IMR-90 (cell line): Measurements from ENCODE around the gene ITLN2. TPM values are rescaled to one million over a fixed set of nuclear protein-coding genes. Genes with fewer than 3 reads are reported as not detected.

Experiments used
- ATAC-seq: fragments of 200-7000 bp; cut with Tn5 transposase; 2 replicates; pipeline ENCODE4 v1.9.1; 2020; ENCODE audit warnings: low read depth, mild to moderate bottlenecking, moderate library complexity
- BruUV-seq: library from RNA; stranded (reverse); fragments of 400-500 nt; replicated peaks from 2 replicates; lab custom pipeline; 2021; lab: Mats Ljungman, UMichigan
- CTCF ChIA-PET: fragments of 300-600 bp; formaldehyde crosslinking; extraction: SDS; loops from one replicate; lab custom pipeline; 2021; ENCODE audit warnings: antibody characterized with exemption; lab: Yijun Ruan, JAX
- POLR2A ChIA-PET: fragments of 300-600 bp; sonication (Branson Sonifier 250); formaldehyde crosslinking; loops from one replicate; lab custom pipeline; 2022; ENCODE audit warnings: antibody characterized with exemption; ENCODE audit not compliant: unreplicated experiment; lab: Charles Lee
- DNase-seq: peaks from one replicate; pipeline ENCODE4 v3.0.0; 2013
- H2AFZ ChIP-seq: replicated peaks from 2 replicates; pipeline ENCODE3; 2013; ENCODE audit warnings: low read length, mild to moderate bottlenecking; ENCODE audit not compliant: poor library complexity
- H2AK5ac ChIP-seq: 2 replicates; pipeline ENCODE4 v1.6.1; 2013; ENCODE audit warnings: low read depth, low read length, inconsistent platforms
- H2AK9ac ChIP-seq: replicated peaks from 2 replicates; pipeline ENCODE3; 2013; ENCODE audit warnings: mild to moderate bottlenecking, low read depth, low read length, moderate library complexity; ENCODE audit not compliant: poor library complexity
- H2BK120ac ChIP-seq: 2 replicates; pipeline ENCODE4 v1.6.1; 2013; ENCODE audit warnings: low read depth, low read length, inconsistent platforms
- H2BK15ac ChIP-seq: 3 replicates; pipeline ENCODE4 v1.6.1; 2013; ENCODE audit warnings: low read depth, low read length, inconsistent platforms
- H2BK20ac ChIP-seq: 2 replicates; pipeline ENCODE4 v1.6.1; 2013; ENCODE audit warnings: low read depth, mild to moderate bottlenecking, inconsistent platforms, low read length, moderate library complexity
- H2BK5ac ChIP-seq: 2 replicates; pipeline ENCODE4 v1.6.1; 2013; ENCODE audit warnings: mild to moderate bottlenecking, low read depth, low read length, inconsistent platforms; ENCODE audit not compliant: poor library complexity, severe bottlenecking
- H3K14ac ChIP-seq: replicated peaks from 2 replicates; pipeline ENCODE4 v1.6.1; 2013; ENCODE audit warnings: low read depth, low read length, inconsistent platforms
- H3K18ac ChIP-seq: 2 replicates; pipeline ENCODE4 v1.6.1; 2013; ENCODE audit warnings: low read depth, low read length, control low read depth
- H3K23ac ChIP-seq: 2 replicates; pipeline ENCODE4 v1.6.1; 2013; ENCODE audit warnings: low read depth, low read length, inconsistent platforms
- H3K27ac ChIP-seq: 2 replicates; pipeline ENCODE4 v1.5.1; 2013; ENCODE audit warnings: mild to moderate bottlenecking, control low read depth, low read length; ENCODE audit not compliant: insufficient read depth
- H3K27me3 ChIP-seq: 2 replicates; pipeline ENCODE4 v1.6.1; 2013; ENCODE audit warnings: low read length; ENCODE audit not compliant: control insufficient read depth, insufficient read depth
- H3K36me3 ChIP-seq: 2 replicates; pipeline ENCODE4 v1.6.1; 2013; ENCODE audit warnings: low read length, mixed read lengths; ENCODE audit not compliant: control insufficient read depth, insufficient read depth
- H3K4ac ChIP-seq: 2 replicates; pipeline ENCODE4 v1.6.1; 2013; ENCODE audit warnings: low read depth, low read length, inconsistent platforms
- H3K4me1 ChIP-seq: 2 replicates; pipeline ENCODE4 v1.6.1; 2013; ENCODE audit warnings: low read length, mixed read lengths; ENCODE audit not compliant: control insufficient read depth, insufficient read depth
- H3K4me2 ChIP-seq: 2 replicates; pipeline ENCODE4 v1.6.1; 2013; ENCODE audit warnings: low read depth, mild to moderate bottlenecking, control low read depth, low read length, moderate library complexity
- H3K4me3 ChIP-seq: 2 replicates; pipeline ENCODE4 v1.5.1; 2013; ENCODE audit warnings: low read depth, mild to moderate bottlenecking, control low read depth, low read length, moderate library complexity; ENCODE audit not compliant: insufficient read depth
- H3K56ac ChIP-seq: 2 replicates; pipeline ENCODE4 v1.6.1; 2013; ENCODE audit warnings: low read length, inconsistent platforms; ENCODE audit not compliant: insufficient read depth; ENCODE audit errors: extremely low read depth
- H3K79me1 ChIP-seq, 2 experiments: 2 replicates each; pipeline ENCODE4 v1.6.1; 2013; ENCODE audit warnings: low read length in 2 of 2, inconsistent platforms in 1 of 2, low read depth in 1 of 2
- H3K9ac ChIP-seq: 2 replicates; pipeline ENCODE4 v1.6.1; 2013; ENCODE audit warnings: low read depth, low read length, control low read depth
- H3K9me1 ChIP-seq: 2 replicates; pipeline ENCODE4 v1.6.1; 2013; ENCODE audit warnings: low read length, inconsistent platforms; ENCODE audit not compliant: insufficient read depth
- H3K9me3 ChIP-seq: 2 replicates; pipeline ENCODE4 v1.6.1; 2013; ENCODE audit warnings: low read length; ENCODE audit not compliant: control insufficient read depth, insufficient read depth
- H4K20me1 ChIP-seq: 2 replicates; pipeline ENCODE4 v1.6.1; 2013; ENCODE audit warnings: low read length, inconsistent platforms; ENCODE audit not compliant: insufficient read depth
- H4K5ac ChIP-seq: 2 replicates; pipeline ENCODE4 v1.6.1; 2013; ENCODE audit warnings: mild to moderate bottlenecking, low read depth, low read length, control low read depth
- H4K8ac ChIP-seq, 2 experiments: 2 replicates each; pipeline ENCODE4 v1.6.1; 2013; ENCODE audit warnings: low read depth in 2 of 2, low read length in 2 of 2, control low read depth in 1 of 2, inconsistent platforms in 1 of 2
- H4K91ac ChIP-seq: 2 replicates; pipeline ENCODE4 v1.6.1; 2013; ENCODE audit warnings: low read depth, low read length, inconsistent platforms; ENCODE audit not compliant: insufficient read depth
- BHLHE40 ChIP-seq: fragments of 150-350 bp; IDR thresholded peaks from 2 replicates; pipeline ENCODE4 v1.6.1; 2016; ENCODE audit warnings: mild to moderate bottlenecking, low read depth, low read length
- CEBPB ChIP-seq: IDR thresholded peaks from 2 replicates; pipeline ENCODE4 v1.6.1; 2012; ENCODE audit warnings: low read depth, low read length, improper control_type of control experiment
- CHD1 ChIP-seq: IDR thresholded peaks from 2 replicates; pipeline ENCODE4 v1.6.1; 2012; ENCODE audit warnings: low read depth, low read length, improper control_type of control experiment
- FOS ChIP-seq: fragments of 150-350 bp; IDR thresholded peaks from 2 replicates; pipeline ENCODE4 v1.6.1; 2016; ENCODE audit warnings: low read depth, low read length
- MAFK ChIP-seq: IDR thresholded peaks from 2 replicates; pipeline ENCODE4 v1.6.1; 2012; ENCODE audit warnings: low read depth, low read length, improper control_type of control experiment
- MXI1 ChIP-seq: IDR thresholded peaks from 2 replicates; pipeline ENCODE4 v1.6.1; 2012; ENCODE audit warnings: low read depth, mild to moderate bottlenecking, low read length, moderate library complexity, borderline replicate concordance
- NFE2L2 ChIP-seq: fragments of 150-350 bp; IDR thresholded peaks from 2 replicates; pipeline ENCODE4 v1.6.1; 2016; ENCODE audit warnings: low read depth, mild to moderate bottlenecking, low read length
- RAD21 ChIP-seq: IDR thresholded peaks from 2 replicates; pipeline ENCODE4 v1.6.1; 2012; ENCODE audit warnings: low read length, improper control_type of control experiment
- RCOR1 ChIP-seq: IDR thresholded peaks from 2 replicates; pipeline ENCODE4 v1.6.1; 2012; ENCODE audit warnings: mild to moderate bottlenecking, low read length, improper control_type of control experiment; ENCODE audit not compliant: insufficient replicate concordance
- WGBS, 2 experiments: methylation state at CpG; one replicate each; pipeline versions ENCODE4 v1.1.5 to v1.1.7; 2013; ENCODE audit warnings: missing lambda C conversion rate in 2 of 2; ENCODE audit not compliant: insufficient read length in 1 of 2; ENCODE audit errors: extremely low coverage in 2 of 2; 5-methylcytosine and 5-hydroxymethylcytosine counted together
- dilution Hi-C: fragments of 300-500 bp; cut with HindIII; formaldehyde crosslinking; loops from one replicate; pipeline ENCODE4 v1.14.3; 2018; ENCODE audit warnings: low sequenced_read_pairs; ENCODE audit not compliant: unreplicated experiment
- in situ Hi-C: fragments of 300-500 bp; cut with MboI; formaldehyde crosslinking; loops from 3 replicates; pipeline ENCODE4 v1.14.3; 2019; ENCODE audit warnings: low sequenced_read_pairs, inconsistent platforms, mixed read lengths
- intact Hi-C: fragments of 100-400 bp; cut with micrococcal nuclease; formaldehyde crosslinking; loops from 2 replicates; pipeline ENCODE4 v1.10.0; 2022
- polyA plus RNA-seq, 3 experiments: library from polyadenylated mRNA; depleted of rRNA; stranded (reverse); fragments of >200 nt; gene quantifications; 2 replicates each; pipeline ENCODE4 v1.2.3, GENCODE V29; 2012; ENCODE audit warnings: low replicate concordance in 1 of 3
- total RNA-seq: library from RNA; depleted of rRNA; stranded (reverse); fragments of >200 nt; gene quantifications from 2 replicates; pipeline ENCODE4 v1.2.3, GENCODE V29; 2012
- TF ChIP-seq, protein P1 (sequence below): fragments of 150-350 bp; IDR thresholded peaks from 2 replicates; pipeline ENCODE4 v1.6.1; 2016; ENCODE audit warnings: low read depth, mild to moderate bottlenecking, low read length, moderate library complexity, borderline replicate concordance
- TF ChIP-seq, protein P2 (sequence below): fragments of 150-350 bp; IDR thresholded peaks from 2 replicates; pipeline ENCODE4 v1.6.1; 2017; ENCODE audit warnings: mild to moderate bottlenecking, antibody characterized with exemption, low read length, low read depth

ITLN2 gene
- total and polyA plus RNA-seq, 2 of the 4 experiments (the other 2 are of a cell fraction): not detected

DNA sequence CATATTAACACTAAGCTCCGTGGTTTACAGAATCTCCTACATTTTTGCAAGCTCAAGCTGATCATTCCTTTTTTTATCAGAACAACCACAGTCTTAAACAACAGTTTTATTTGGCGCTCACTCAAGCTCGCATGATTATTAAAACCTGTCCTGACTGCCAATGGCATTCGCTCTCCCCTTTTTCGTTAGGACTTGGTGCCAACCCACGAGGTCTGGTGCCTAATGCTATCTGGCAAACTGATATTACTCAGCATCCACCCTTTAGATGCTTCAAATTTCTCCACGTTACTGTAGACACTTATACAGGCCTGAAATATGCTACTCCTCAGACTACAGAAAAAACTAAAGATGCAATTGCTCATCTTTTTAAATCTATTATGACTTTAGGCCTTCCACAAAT, 46.6 kb downstream of the ITLN2 start:
- H3K9me3 ChIP-seq: no peaks in the 10 kb centered on the region
- no peak overlapping the region for H2BK20ac ChIP-seq
- H3K79me1 ChIP-seq: no peaks in the 10 kb centered on the region
- H3K18ac ChIP-seq: no peak overlapping the region
- H3K14ac ChIP-seq: no peak overlapping the region
- no peaks in the 10 kb centered on the region for H3K4me1 ChIP-seq
- ChIA-PET POLR2A (no interaction called here), CTCF (no interaction called here)
- no peak overlapping the region for H3K56ac ChIP-seq
- intact Hi-C loops: no loop called here
- H3K23ac ChIP-seq: no peak overlapping the region
- no peaks in the 10 kb centered on the region for H3K36me3 ChIP-seq
- dilution Hi-C loops: no loop called here
- WGBS, 2 experiments: 30% methylated on average over 5 of the region's 7 CpGs; no CpG with 5 or more reads in 1 of the 2 experiments
- H2AK5ac ChIP-seq: no peak overlapping the region
- no peak overlapping the region for H2AFZ ChIP-seq
- no peak overlapping the region for H4K8ac ChIP-seq
- in situ Hi-C loops: no loop called here
- H3K27me3 ChIP-seq: no peaks in the 10 kb centered on the region; the same call in 1 of the 2 replicates
- H3K9ac ChIP-seq: no peak overlapping the region
- no peak overlapping the region for H2BK15ac ChIP-seq
- no TSS peak for BruUV-seq
- H3K4ac ChIP-seq: no peak overlapping the region
- DNase-seq: no peak
- no peak for ATAC-seq
- no peaks in the 10 kb centered on the region for H4K20me1 ChIP-seq
- H2BK120ac ChIP-seq: no peak overlapping the region
- H3K4me3 ChIP-seq: no peak overlapping the region
- H3K4me2 ChIP-seq: no peak overlapping the region
- H4K91ac ChIP-seq: no peak overlapping the region
- H2BK5ac ChIP-seq: no peak overlapping the region
- no peak overlapping the region for H4K5ac ChIP-seq
- no peak for TF ChIP-seq FOS
- TF ChIP-seq, protein P1, sequence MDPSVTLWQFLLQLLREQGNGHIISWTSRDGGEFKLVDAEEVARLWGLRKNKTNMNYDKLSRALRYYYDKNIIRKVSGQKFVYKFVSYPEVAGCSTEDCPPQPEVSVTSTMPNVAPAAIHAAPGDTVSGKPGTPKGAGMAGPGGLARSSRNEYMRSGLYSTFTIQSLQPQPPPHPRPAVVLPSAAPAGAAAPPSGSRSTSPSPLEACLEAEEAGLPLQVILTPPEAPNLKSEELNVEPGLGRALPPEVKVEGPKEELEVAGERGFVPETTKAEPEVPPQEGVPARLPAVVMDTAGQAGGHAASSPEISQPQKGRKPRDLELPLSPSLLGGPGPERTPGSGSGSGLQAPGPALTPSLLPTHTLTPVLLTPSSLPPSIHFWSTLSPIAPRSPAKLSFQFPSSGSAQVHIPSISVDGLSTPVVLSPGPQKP: no peak
- TF ChIP-seq CHD1: no peak
- no peak for TF ChIP-seq CEBPB
- TF ChIP-seq NFE2L2: no peak
- TF ChIP-seq RAD21: no peak
- no peak for TF ChIP-seq RCOR1
- TF ChIP-seq MAFK: no peak
- no peak for TF ChIP-seq BHLHE40
- TF ChIP-seq, protein P2, sequence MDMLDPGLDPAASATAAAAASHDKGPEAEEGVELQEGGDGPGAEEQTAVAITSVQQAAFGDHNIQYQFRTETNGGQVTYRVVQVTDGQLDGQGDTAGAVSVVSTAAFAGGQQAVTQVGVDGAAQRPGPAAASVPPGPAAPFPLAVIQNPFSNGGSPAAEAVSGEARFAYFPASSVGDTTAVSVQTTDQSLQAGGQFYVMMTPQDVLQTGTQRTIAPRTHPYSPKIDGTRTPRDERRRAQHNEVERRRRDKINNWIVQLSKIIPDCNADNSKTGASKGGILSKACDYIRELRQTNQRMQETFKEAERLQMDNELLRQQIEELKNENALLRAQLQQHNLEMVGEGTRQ: no peak
- TF ChIP-seq MXI1: no peak
- H3K9me1 ChIP-seq: no peaks in the 10 kb centered on the region
- no peak overlapping the region for H2AK9ac ChIP-seq
- H3K27ac ChIP-seq: no peak overlapping the region
